Tibial nerve (tissue), 4 donors: ENCODE results near the gene PLCG2. TPM values are rescaled to one million over a fixed set of nuclear protein-coding genes. Genes with fewer than 3 reads are reported as not detected.

ENCODE experiments used
- DNase-seq, 2 donors: peaks; one replicate each; pipeline ENCODE4 v3.0.0-alpha.2; 2019; ENCODE audit warnings: low spot score in 2 of 2
- H3K27ac ChIP-seq, 4 donors: fragments of 200-600 bp; sonication (generic) in 3 of 4; one replicate each; pipeline ENCODE4 v1.5.1; 2017 to 2019; ENCODE audit warnings: mild to moderate bottlenecking in 1 of 4
- H3K27me3 ChIP-seq, 2 donors: fragments of 200-600 bp; sonication (generic) in 1 of 2; one replicate each; pipeline versions ENCODE4 v1.5.1 to v1.6.0; 2017 to 2019
- H3K36me3 ChIP-seq, 3 donors: fragments of 200-600 bp; sonication (generic); one replicate each; pipeline ENCODE4 v1.5.1; 2018 to 2019
- H3K4me1 ChIP-seq, 4 donors: fragments of 200-600 bp; sonication (generic) in 3 of 4; one replicate each; pipeline ENCODE4 v1.5.1; 2017 to 2019
- H3K4me3 ChIP-seq, 4 donors: fragments of 200-600 bp; sonication (generic) in 3 of 4; one replicate each; pipeline ENCODE4 v1.5.1; 2017 to 2019; ENCODE audit warnings: mild to moderate bottlenecking in 1 of 4, moderate library complexity in 1 of 4
- H3K9me3 ChIP-seq, 4 donors: fragments of 200-600 bp; sonication (generic) in 3 of 4; one replicate each; pipeline ENCODE4 v1.5.1; 2017 to 2019
- EP300 ChIP-seq, 2 donors: sonication (generic); formaldehyde crosslinking; IDR thresholded peaks; one replicate each; pipeline ENCODE4 v1.6.1; 2017; ENCODE audit warnings: antibody characterized with exemption in 2 of 2, mild to moderate bottlenecking in 1 of 2
- POLR2A ChIP-seq, 2 donors: fragments of 450-650 bp; IDR thresholded peaks; one replicate each; pipeline ENCODE4 v1.6.1; 2017; ENCODE audit warnings: antibody characterized with exemption in 2 of 2, mild to moderate bottlenecking in 2 of 2, moderate library complexity in 2 of 2
- WGBS, 2 donors: methylation state at CpG; one replicate each; pipeline ENCODE4 v1.1.5; 2018; 5-methylcytosine and 5-hydroxymethylcytosine counted together
- total RNA-seq, 4 donors: library from RNA; depleted of rRNA; stranded (reverse); fragments of >200 nt; gene quantifications; one replicate each; pipeline ENCODE4 v1.1.0, GENCODE V29; 2016
- TF ChIP-seq, protein P1 (sequence below), 5 experiments: fragments of 200-600 bp in 3 of 5; fragments of 450-650 bp in 2 of 5; sonication (generic) in 3 of 5; IDR thresholded peaks; one replicate each; pipeline ENCODE4 v1.5.1; 2016 to 2019; ENCODE audit warnings: antibody characterized with exemption in 5 of 5, mild to moderate bottlenecking in 3 of 5, moderate library complexity in 2 of 5

PLCG2 gene
- total RNA-seq, 4 donors from 2014 or later: 13.0 to 28.5 (median 18.9) TPM

DNA sequence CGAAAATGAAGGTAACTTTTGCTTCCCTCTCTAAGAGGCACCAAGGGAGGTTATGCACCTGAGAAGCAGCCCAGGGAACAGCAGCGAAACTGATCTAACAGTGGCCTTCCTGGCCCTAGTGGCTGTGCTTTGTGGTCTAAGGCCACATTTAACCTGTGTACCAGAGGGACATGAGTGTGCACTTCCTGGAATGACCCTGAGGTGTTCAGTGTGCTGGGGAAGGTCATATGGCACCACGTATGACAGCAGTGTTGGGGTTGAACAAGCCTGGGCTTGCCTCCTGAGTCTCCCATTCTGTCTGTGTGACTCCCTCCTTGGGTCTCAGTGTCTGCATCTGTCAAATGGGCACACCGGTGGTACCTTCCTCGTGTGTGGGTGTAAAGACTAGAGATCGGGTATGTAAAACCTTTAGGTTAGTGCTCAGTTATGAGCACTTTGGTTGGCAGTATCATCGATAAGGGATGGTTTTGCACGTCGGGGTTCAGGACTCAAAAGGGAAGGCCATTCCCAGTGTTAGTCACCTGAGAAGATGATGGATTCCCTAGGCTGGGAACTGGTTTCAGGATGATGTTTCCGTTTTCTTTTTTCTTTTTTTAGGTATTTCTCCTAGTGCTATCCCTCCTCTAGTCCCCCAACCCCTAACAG is 31.9 kb downstream of the PLCG2 start:
- H3K4me1 ChIP-seq: no peaks in the 10 kb centered on the region
- no peak for DNase-seq
- 91 to 92% methylated on average over 10 of the region's 10 CpGs for WGBS, 2 donors

DNA sequence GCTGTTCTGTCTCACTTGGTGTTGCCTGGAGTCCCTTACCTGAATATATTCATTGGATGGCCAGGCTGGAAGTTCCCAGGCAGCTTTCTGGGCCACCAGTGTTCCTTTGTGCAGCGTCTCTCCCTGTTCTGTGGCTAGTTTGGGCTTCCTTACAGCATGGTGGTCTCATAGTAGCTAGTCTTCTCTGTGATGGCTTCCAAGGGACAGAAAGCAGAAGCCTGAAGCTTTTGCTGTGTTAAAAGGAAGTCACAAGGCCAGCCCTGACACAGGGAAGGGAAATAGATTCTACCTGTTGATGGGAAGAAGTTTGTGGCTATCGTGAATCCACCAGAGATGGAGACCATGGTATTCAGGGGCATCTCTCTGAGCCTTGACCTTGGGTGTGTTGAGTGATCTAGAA is 34.6 kb downstream of the PLCG2 start:
- Histone ChIP-seq H3K27ac (no peak overlapping the region), H3K36me3 (no peaks in the 10 kb centered on the region), H3K9me3 (peaks cover 0 to 3% (median 0%) of the 10 kb centered on the region in 4 donors), H3K27me3 (no peaks in the 10 kb centered on the region), H3K4me3 (no peak overlapping the region), H3K4me1 (peaks cover 0 to 11% (median 0%) of the 10 kb centered on the region in 4 donors)
- WGBS, 2 donors: 81 to 88% methylated on average over 2 of the region's 2 CpGs
- TF ChIP-seq EP300 (IDR thresholded peaks at IDR 0.05) (no peak), POLR2A (IDR thresholded peaks at IDR 0.05) (no peak)
- TF ChIP-seq, protein P1, sequence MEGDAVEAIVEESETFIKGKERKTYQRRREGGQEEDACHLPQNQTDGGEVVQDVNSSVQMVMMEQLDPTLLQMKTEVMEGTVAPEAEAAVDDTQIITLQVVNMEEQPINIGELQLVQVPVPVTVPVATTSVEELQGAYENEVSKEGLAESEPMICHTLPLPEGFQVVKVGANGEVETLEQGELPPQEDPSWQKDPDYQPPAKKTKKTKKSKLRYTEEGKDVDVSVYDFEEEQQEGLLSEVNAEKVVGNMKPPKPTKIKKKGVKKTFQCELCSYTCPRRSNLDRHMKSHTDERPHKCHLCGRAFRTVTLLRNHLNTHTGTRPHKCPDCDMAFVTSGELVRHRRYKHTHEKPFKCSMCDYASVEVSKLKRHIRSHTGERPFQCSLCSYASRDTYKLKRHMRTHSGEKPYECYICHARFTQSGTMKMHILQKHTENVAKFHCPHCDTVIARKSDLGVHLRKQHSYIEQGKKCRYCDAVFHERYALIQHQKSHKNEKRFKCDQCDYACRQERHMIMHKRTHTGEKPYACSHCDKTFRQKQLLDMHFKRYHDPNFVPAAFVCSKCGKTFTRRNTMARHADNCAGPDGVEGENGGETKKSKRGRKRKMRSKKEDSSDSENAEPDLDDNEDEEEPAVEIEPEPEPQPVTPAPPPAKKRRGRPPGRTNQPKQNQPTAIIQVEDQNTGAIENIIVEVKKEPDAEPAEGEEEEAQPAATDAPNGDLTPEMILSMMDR (IDR thresholded peaks at IDR 0.05): no peak
- no peak for DNase-seq

More for the DNA sequence above, 31.9 kb downstream of the PLCG2 start:
- TF ChIP-seq, protein P1 (IDR thresholded peaks at IDR 0.05): no peak
- TF ChIP-seq POLR2A (IDR thresholded peaks at IDR 0.05): no peak
- TF ChIP-seq EP300 (IDR thresholded peaks at IDR 0.05): no peak
- H3K36me3 ChIP-seq: no peaks in the 10 kb centered on the region
- peak overlapping the region in 1 of 4 donors; percentile 26 for H3K27ac ChIP-seq
- H3K4me3 ChIP-seq: no peak overlapping the region
- H3K27me3 ChIP-seq: no peaks in the 10 kb centered on the region
- peaks cover 0 to 3% (median 0%) of the 10 kb centered on the region in 4 donors for H3K9me3 ChIP-seq

DNA sequence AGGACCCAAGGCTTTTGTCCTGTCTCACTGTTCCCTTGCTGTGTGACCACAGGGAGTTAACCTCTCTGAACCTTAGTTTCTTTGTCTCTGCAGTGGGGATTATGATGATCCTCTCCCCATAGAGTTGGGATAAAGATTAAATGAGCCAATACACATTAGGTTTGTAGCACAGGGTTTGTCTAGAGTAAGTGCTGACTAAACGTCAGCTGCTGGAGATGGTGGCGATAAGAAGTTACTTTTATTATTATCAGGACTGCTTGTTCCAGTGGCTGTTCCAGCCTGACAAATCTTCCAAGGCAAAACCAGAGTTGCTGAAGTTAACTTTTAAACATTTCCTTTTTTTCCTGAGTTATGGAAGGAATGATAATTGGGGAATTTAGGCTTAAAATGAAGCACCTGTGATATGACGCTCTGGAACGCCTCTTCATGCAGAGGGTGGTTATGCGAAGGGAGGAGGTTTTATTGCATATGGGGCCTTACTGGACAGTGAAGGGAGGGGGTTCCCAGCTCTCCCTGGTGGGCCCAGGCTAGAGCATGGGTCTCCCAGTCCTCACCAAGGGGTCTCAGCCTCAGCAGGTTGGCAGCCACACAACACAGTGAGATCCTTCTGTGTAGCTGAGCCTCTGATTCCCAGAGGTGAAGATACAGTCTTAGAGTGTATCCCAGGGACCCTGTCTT is 35.8 kb downstream of the PLCG2 start:
- Histone ChIP-seq H3K36me3 (no peaks in the 10 kb centered on the region), H3K4me1 (peaks cover 0 to 16% (median 0%) of the 10 kb centered on the region in 4 donors), H3K9me3 (peaks cover 0 to 3% (median 0%) of the 10 kb centered on the region in 4 donors), H3K4me3 (no peak overlapping the region), H3K27me3 (no peaks in the 10 kb centered on the region), H3K27ac (peak overlapping the region in 1 of 4 donors; percentile 5)
- no peak for DNase-seq
- WGBS, 2 donors: 59 to 72% methylated on average over 5 of the region's 5 CpGs
- TF ChIP-seq, protein P1 (IDR thresholded peaks at IDR 0.05): no peak
- TF ChIP-seq POLR2A (IDR thresholded peaks at IDR 0.05) (no peak), EP300 (IDR thresholded peaks at IDR 0.05) (no peak)

DNA sequence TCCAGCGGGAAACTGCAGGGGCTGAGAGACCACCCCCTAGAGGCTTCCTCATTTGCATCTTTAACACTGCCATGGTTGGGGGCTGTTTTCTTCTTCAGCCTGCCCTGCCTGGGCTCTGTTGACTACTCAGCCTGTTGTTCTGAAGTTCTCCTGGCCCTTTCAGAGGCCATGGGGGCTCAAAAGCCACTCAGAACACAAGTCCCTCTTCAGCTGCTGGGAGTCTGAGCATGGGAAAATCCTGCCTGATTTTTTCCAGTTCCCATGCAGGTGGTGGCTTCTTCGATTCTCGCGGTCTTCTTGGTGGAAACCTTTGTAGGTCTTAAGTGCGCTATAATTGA is 36.3 kb downstream of the PLCG2 start:
- H3K4me3 ChIP-seq: no peak overlapping the region
- peaks cover 0 to 16% (median 0%) of the 10 kb centered on the region in 4 donors for H3K4me1 ChIP-seq
- WGBS, 2 donors: 67 to 68% methylated on average over 5 of the region's 5 CpGs
- no peaks in the 10 kb centered on the region for H3K27me3 ChIP-seq
- no peaks in the 10 kb centered on the region for H3K36me3 ChIP-seq
- no peak for DNase-seq
- peak overlapping the region in 1 of 4 donors; percentile 5 for H3K27ac ChIP-seq
- peaks cover 0 to 3% (median 0%) of the 10 kb centered on the region in 4 donors for H3K9me3 ChIP-seq
- TF ChIP-seq, protein P1 (IDR thresholded peaks at IDR 0.05): no peak
- TF ChIP-seq POLR2A (IDR thresholded peaks at IDR 0.05): no peak
- no peak for TF ChIP-seq EP300 (IDR thresholded peaks at IDR 0.05)

DNA sequence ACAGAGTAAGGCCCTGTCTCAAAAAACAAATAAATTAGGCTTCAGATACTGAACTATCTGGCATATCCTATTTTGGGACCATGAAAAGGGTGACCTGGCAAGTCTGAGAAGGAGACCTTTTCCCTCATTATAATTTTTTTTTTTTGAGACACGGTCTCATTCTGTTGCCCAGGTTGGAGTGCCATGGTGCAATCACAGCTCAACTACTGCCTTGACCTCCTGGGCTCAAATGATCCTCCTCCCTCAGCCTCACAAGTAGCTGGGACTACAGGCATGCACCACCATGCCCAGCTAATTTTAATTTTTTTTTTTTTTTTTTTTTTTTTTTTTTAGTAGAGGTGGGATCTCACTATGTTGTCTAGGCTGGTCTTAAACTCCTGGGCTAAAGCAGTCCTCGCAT is 37.3 kb downstream of the PLCG2 start:
- Histone ChIP-seq H3K9me3 (peaks cover 0 to 3% (median 0%) of the 10 kb centered on the region in 4 donors), H3K27me3 (no peaks in the 10 kb centered on the region), H3K27ac (no peak overlapping the region), H3K4me1 (peaks cover 0 to 16% (median 0%) of the 10 kb centered on the region in 4 donors), H3K4me3 (no peak overlapping the region), H3K36me3 (no peaks in the 10 kb centered on the region)
- TF ChIP-seq EP300 (IDR thresholded peaks at IDR 0.05) (no peak), POLR2A (IDR thresholded peaks at IDR 0.05) (no peak)
- TF ChIP-seq, protein P1 (IDR thresholded peaks at IDR 0.05): no peak
- 84 to 98% methylated on average over 2 of the region's 2 CpGs for WGBS, 2 donors
- no peak for DNase-seq
